Measurements from ENCODE around the gene ECE1.

GRCh38 chr1:21294266-21294989, 4.2 kb upstream of the ECE1 start:
- TF ChIP-seq TAF1 (IDR thresholded peaks at IDR 0.05; ENCODE audit: low read depth, low read length): no peak
- TF ChIP-seq POLR2A (IDR thresholded peaks at IDR 0.05; ENCODE audit: low read depth, low read length): no peak
- TF ChIP-seq POLR2AphosphoS5 (IDR thresholded peaks at IDR 0.05; ENCODE audit: low read depth, low read length): no peak
- TF ChIP-seq SPI1 (IDR thresholded peaks at IDR 0.05; ENCODE audit: low read depth, low read length): peak; percentile 80
- no peak for TF ChIP-seq POU2F2 (IDR thresholded peaks at IDR 0.05; ENCODE audit: low read depth, low read length)
- no peak for TF ChIP-seq PAX5 (IDR thresholded peaks at IDR 0.05; ENCODE audit: insufficient read depth, low read length, severe bottlenecking)
